NCI-H1417 (cell line): ENCODE results near the gene SLC22A13.
"Not testable (repeated sequence)": the region's sequence is repeated elsewhere in the genome, so short reads cannot be mapped to it uniquely, and the experiment has no call there.

Source experiments
- DNase-seq, 3 experiments: peaks; one replicate each; lab custom pipeline; 2025; lab: John Stamatoyannopoulos, UW

The SLC22A13 gene

DNA sequence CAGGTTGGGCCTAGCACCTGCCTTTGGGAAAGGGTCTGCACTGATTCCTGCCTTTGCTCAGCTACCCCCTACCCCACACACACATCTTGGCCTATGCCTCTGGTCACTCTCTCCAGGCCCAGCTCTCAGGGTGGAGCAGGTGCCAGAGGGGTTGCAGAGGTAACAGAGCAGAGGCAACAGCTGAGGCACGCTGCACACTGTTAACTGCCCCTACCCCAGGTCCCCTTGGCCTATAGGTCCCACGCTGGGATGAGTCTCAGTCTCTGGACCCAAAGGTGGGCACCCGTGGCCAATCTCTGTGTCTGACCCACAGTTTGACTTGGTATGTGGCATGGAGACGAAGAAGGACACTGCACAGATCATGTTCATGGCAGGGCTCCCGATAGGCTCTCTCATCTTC is 41.3 kb downstream of the SLC22A13 start:
- DNase-seq: no peak

DNA sequence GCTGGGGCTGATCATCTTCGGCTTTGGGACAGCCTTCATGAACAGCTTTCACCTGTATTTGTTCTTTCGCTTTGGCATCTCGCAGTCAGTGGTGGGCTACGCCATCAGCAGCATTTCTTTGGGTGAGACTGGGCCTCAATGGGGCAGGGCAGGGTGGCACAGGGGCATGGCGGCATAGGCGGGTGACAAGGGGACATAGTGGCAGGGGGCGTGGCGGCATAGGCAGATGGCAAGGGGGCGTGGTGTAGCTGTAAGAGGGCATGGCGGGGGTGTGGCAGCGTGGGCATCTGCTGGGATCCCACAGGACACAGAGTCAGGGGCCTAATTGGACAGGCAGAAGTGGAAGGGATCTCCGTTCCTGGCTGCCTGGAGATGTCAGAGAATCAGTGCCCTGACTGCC is 42.0 kb downstream of the SLC22A13 start:
- no peak for DNase-seq

GRCh38 chr3:38308456-38308855 is 42.8 kb downstream of the SLC22A13 start:
- DNase-seq: no peak

GRCh38 chr3:38311476-38311875 is 45.9 kb downstream of the SLC22A13 start:
- DNase-seq: no peak

DNA sequence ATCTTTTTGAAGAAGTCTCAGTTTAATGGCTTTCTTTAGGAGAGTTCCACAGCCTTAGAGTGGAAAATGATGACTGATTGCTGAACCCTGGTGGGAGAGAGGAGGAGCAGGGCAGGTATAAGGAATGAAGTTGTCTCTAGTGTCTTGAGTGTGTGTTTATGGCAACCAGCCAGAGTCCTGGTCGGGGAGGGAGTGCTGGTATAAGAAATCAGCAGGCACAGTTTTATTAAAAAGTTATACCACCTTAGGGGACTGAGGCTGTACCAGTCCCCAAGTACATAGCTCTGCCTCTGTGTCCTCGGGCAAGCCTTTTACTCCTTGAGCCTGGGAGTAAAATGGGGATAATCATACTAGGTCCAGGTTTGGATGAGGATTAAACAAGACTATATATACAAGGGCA is 46.3 kb downstream of the SLC22A13 start:
- no peak for DNase-seq

- no peak for DNase-seq
Measured at GRCh38 chr3:38312356-38312755, 46.7 kb downstream of the SLC22A13 start.

- no peak for DNase-seq
Measured at GRCh38 chr3:38313263-38313662, 47.7 kb downstream of the SLC22A13 start.

DNA sequence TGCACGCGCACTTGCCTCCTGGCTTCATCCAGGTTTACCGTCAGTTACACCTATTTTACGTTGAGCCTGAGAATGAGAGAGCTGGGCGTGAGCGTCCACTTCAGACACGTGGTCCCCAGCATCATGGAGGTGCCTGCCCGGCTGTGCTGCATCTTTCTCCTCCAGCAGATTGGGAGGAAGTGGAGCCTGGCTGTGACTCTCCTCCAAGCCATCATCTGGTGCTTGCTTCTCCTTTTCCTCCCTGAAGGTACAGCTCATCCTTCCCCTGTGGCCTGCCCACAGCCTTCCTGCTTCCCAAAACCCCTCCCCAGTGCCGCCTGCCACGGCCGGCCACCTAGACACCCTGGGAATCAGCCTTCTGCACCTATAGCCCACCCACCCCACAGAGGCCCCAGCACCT is 48.1 kb downstream of the SLC22A13 start:
- DNase-seq: no peak

DNA sequence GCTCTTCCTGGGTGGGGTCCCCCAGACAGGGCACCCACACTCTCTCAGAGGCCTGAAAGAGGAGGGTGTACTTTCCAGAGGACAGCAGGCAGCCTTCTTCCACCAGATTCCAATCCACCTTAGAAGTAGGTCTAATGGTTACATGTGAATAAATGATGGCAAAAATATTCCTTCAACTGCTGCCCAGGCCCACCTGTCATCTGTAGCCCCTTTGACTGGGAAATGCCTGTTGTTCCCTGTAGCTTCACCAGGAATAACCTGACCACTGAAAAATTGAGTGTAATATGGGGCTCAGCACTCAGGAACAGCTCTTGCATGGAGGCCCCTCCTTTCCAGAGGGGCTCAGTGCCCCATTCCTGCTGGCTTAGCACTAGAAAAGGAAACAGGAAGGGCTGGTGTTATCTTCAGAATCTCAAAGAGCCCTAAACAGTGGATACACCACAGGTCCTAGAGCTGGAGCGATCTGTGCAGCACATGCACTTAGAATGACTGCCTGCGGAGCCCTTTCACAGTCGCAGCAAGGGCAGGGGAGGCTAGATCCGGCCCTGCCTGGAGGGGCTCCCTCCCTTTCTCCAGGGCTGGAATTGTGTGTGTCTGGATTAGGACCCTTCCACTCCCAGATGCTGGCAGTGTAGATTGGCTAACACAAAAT is 48.6 kb downstream of the SLC22A13 start:
- no peak for DNase-seq

DNA sequence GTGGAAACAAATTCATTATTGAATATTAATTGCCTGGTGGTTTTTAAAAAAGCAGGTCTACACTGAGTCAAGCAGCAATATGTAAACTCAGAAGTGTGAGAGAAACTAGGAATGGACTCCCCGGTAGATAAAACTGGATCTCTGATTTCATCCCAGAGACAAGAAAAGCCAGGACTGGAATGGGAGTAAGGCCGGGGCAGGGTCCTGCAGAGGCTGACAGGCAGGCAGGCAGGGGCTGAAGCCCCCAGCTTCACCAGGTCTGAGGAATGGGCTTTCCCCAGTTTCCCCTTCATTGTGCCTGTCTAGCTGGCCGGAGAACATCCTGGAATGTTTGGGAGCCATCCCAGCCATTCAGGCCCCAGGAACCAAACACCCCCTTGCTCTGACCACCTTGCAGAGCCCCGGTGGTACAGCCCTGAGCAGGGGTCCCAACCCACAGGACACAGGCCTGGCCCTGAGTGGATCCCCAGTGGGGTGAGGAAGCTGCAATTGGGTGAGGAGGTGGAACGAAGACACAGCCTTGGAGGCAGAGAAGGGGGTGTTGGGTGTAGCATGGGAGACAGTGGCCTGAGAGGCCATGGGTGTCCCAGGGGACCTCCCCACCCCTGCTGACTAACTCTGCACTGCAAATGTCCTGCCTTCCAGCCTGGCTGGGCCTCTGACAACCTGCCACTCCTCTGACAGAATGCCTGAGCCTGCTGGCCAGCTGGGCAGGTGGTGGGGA is 49.3 kb downstream of the SLC22A13 start:
- no peak for DNase-seq

DNA sequence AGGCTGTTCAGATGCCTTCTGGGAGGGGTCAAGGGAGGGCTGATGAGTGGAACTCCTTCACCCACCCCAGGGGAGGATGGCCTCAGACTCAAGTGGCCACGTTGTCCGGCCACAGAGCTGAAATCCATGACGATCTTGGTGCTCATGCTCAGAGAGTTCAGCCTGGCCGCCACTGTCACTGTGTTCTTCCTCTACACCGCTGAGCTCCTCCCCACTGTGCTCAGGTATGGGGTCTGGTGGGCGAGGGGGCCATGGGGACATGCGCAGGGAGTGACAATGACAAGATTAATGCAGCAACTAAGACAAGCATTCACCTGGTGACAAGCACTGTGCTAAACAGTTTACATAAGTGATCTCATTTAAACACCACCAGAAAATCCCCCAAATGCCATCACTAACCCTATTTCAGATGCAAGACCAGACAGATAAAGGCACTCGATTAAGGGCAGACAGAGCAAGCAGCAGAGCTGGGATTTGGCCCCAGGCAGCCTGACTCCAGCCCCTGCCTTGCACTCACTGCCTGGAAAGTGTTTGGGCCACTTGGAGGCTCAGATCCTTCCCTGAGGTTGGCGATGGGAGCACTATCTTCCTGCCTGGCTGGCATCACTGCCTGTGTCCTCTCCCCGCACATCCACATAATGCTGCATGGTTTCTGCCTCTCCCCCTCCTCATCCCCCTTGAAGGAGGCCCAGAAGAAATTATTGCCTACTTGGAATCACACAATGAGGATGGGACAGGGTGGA is 50.0 kb downstream of the SLC22A13 start:
- DNase-seq: no peak

DNA sequence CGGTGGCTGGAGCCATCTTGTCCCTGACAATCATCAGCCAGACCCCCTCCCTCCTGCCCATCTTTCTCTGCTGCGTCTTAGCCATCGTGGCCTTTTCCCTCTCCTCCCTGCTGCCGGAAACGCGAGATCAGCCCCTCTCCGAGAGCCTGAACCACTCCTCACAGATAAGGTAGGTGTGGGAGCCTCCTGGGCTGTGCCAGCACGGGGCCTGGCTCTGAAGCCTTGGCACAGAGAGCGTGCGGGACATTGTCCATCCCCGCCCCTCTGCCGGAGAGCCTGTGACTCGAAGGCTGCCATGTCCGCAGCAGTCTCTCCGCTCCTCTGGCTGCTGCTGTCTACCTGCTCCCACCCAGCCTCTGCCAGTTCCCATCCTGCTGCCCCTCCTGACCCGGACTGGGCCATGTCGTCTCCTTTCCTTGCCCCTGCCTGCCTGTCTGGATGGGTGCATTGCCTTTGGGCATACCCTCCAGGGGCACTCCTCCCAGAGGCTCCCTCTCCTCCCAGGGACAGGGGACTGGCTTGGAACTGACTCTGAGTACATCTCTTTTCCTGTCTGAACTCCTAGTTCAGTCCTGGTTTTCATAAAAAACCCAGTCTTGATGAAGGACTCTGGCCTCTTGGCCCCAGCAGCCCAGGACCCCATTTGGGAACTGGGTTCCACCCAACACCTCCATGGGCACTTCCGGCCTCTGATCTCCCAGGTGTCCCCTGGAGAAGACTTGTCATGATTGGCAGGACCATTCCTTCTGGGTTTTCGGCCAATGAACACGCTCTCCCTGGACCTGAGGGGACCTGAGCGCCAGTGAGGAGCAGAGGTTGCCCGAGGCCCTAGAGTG is 51.0 kb downstream of the SLC22A13 start:
- no peak for DNase-seq

DNA sequence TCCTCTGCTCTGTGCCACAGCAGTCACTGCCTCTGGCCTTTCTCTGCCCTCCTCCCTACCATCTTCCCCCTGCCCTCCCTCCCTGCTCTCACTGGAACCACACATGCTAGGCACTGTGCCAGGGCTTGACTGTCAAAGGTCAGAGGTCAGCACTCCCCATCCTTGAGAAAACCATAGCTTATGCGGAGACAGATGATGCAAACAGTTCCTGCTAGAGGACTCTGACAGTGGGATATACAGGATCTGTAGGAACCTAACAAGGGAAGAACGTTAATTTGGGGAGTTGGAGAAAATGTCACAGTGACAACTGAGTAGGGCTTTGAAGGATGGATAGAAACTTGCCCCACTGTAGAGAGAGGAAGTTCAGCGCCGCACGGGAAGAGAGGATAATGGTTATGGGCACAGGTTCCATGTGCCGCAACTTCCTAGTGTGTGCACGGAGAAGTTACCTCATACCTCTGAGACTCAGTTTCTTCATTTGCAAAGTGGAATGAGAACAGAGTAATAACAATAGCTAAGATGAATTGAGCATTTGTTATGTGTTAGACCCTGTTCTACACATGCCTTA is 51.7 kb downstream of the SLC22A13 start:
- no peak for DNase-seq

GRCh38 chr3:38318766-38319671 is 53.4 kb downstream of the SLC22A13 start:
- DNase-seq: no peak

- not testable (repeated sequence) for DNase-seq
Measured at GRCh38 chr3:38320638-38321037, 55.0 kb downstream of the SLC22A13 start.

GRCh38 chr3:38323060-38323459 is 57.4 kb downstream of the SLC22A13 start:
- no peak for DNase-seq

- DNase-seq: no peak
Measured at GRCh38 chr3:38325256-38325655, 59.6 kb downstream of the SLC22A13 start.

GRCh38 chr3:38327335-38328009 is 61.9 kb downstream of the SLC22A13 start:
- no peak for DNase-seq
